HG02798 (cell line): ENCODE measurements around the gene IL4I1.

ENCODE experiments used
- ATAC-seq: cut with Tn5 transposase; IDR thresholded peaks from one replicate; pipeline ENCODE4 v1.9.1; 2021; ENCODE audit warnings: mild to moderate bottlenecking; ENCODE audit not compliant: unreplicated experiment, poor library complexity

Gene IL4I1

DNA sequence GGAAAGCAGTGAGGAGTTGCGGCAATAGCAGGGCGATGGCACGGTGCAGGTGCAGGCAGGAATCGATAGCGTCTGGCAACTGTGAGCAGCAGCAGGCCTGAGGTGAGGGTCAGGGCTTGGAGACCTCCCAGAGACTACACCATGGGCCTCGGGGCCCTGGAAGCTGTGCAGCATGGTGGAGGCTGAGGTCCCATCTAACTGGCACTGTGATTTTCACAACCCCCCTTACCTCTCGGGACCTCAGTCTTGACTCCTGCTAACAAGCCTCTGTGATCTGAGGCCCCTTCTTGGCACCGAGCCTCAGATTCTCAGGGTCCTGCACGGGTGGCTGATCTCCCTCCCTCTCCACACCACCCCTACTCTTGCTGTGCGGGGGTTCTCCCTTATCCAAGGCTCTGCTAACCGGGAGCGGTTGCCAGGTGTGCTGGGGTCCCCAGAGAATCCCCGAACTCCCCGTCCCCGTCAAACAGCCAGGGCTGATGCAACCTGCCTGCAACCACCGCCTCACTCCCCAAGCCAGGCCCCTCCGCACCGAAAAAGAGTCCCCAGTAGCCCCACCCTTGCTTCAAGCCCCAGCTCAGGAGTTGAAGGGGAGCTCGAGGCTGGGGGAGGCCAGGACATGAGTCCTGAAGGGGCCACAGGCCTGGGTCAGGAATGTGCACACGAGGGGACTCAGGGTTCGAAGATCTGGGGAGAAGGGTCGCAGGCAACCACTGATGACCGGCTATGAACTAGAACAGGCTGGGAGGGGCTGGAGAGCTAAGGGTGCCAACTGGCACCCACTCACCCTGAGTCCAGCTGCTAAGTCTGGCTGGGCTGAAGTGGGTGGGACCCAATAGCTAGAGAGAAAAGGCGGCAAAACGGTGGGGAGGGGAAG is 27.6 kb upstream of the IL4I1 start:
- no peak for ATAC-seq

DNA sequence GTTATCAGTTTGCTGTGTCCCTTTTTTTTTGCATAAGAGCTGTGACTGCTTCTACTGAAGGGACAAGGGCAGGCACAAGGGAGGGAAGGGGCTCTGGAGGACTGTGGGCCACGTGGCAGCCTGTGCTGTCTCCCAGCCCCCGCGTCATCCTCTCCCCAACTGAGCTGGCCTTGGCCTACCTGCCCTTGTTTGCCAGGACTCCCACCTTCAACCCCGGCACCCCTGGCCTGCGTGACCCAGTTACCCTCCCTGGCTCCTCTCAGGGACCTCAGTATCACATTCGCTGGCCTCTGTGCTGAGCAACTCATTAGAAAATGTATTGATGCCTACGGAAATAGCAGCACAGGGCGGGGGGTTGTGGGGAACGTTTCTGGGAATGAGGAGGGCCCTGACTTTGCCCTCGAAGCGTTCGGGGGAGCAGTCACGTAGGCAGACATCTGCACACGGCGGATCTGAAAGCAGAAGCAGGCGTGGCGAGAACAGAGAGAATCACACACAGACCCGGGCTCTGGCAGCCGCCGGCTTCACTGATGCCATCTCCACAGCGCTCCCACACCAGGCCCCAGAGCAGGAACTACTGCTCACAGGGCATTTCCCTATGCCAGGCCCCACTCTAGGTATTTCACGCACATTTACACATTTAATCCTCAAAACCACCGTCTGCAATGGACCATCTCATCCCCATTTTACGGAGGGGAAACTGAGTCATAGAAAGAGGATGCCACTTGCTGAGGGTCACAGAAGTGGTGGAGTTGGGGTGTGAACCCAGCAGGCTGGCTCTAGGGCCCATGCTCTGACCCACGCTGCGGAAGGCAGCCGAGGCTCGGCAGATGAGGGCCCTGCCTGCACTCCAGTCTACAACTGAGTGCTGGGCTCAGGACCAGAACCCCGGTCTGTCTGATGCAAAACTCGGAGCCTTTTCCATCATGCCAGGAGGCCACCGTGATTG is 26.6 kb upstream of the IL4I1 start:
- ATAC-seq: no peak

DNA sequence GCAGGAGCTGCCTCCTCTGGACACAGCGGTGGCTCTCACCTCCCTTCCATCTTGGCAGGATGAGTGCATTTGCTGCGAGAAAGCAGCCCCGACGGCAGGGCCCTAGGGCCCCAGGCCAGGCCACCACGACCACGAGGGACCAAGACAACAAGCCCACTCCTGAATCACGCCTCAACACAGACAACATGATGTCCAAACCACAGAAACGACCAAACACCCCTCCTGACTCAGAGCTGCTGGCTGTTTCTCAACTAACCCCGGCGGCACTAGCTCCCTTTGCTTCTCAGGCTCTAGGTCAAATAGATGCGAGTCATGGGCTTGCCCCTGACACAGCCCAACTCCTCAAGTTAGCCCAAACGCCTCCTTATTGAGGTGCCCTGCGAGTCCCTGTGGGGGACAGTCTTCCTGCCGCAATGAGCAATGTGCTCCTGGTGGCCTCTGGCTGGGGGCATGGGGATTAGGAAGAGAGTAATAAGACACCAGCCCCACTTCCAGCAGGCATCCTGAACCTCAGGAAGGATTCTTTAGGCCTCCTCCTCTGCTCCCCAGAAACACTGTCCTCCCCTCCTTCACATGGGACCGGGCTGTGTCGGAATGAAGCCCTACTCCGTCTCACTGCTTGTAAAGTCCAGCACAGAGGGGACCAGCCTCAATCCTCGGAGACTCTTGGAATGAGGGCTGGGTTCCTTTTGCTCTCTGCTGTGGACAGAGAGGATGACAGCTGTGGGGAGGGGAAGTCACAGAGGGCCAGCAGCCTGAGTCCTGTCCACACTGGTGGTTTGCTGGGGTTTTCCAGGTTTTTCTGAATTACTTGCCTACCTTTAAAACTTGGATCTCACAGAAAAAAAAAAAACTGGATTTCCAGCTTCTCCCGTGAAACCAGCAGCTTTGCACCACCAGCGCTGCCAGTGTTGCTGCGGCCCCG is 25.4 kb upstream of the IL4I1 start:
- ATAC-seq: no peak

DNA sequence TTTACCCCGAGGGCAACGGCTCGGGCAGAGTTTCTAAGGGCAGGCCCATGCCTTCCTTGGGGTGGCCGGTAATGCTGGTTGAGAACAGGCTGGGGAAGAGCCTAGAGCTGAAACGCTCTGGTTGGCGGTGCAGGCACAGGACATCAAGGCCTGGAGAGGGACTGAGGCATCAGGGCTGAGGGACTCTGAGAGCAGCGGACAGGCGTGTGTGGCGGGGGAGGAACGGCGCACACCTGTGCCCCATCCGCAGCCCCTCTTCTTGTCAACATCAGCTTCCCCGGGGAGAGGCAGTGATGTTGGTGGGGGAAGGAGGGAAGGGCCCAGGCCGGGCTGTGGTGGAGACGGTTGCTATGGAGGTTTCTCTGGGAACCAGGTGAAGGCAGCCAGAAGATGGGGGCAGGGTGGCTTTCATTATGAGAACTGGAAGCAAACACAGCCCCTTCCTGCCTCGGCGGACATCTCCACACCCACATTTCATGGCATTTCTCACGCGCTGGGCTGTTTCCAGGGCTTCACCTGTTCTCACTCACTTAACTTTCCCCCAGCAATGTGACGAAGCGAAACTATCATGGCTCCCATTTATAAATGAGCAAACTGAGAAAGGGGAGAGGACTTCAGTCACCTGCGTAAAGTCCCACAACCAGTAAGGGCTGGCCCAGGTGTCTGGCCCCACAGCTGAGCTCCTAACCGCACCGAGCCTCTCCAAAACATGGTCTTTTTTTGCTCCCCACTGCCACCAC is 24.1 kb upstream of the IL4I1 start:
- no peak for ATAC-seq

DNA sequence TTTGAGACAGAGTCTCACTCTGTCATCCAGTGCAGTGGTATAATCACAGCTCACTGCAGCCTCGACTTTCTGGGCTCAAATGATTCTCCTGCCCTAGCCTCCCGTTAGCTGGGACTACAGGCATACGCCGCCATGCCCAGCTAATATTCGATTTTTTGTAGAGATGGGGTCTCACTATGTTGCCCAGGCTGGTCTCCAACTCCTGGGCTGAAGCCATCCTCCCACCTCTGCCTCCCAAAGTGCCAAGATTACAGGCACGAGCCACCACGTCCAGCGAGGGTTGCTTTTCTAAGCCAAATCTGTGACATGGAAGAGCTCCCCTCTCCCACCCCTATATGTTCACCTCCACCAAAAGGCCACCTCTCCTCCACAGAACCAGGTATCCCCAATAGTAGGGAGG is 21.4 kb upstream of the IL4I1 start:
- ATAC-seq: no peak

DNA sequence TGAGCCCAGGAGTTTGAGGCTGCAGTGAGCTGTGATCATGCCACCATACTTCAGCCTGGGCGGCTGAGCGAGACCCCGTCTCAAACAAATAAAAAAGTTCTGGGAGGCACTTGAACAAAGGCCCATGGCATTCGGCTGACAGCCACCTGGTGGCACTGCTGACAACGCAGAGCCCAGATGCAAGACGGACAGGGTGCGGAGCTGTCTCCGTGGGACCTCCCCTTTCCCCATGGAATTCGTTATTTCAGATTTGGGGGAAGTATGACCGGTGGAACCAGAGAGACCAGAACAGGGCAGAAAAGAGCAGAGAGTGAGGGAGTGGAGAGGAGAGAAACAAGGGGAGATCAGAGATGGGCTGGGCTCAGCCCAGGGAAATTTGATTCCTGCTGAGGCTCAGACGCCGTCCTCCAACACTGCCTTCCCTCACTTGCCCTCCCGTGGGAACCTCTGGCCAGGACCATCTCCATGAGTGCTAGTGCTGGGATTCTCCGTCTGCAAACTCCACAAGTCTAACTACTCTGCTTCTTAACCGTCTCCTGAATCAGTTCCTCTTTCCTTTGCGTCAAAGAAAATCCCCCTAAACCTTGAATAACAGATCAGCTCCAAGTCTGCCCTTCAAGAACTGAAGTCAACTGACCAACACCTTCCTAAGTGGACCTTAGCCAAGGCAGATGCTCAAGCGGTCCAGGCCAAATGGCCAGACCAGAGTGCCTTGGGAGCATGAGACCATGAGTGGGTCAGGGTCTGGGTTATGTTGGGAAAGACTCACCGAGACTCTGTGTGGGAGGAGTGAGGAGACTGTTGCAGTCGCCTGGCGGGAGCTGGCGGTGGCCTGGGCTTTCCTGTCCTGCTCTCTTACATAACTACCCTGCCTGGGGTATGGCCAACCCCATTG is 20.4 kb upstream of the IL4I1 start:
- ATAC-seq: no peak

DNA sequence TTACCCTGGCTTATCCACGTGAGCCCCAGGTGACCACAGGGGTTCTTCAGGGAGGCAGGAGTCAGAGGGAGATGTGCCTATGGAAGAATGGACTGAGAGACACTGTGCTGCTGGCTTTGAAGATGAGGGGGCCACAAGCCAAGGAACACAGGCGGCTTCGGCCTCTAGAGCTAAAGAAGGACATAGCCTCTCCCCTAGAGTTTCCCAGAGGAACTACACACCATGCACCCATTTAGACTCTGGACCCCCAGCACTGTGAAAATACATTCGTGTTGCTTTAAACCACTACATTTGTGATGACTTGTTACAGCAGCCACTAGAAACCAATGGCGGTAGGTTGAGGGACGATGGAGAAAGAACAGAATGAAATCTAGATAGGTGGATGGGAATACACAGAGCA is 18.6 kb upstream of the IL4I1 start:
- ATAC-seq: no peak

DNA sequence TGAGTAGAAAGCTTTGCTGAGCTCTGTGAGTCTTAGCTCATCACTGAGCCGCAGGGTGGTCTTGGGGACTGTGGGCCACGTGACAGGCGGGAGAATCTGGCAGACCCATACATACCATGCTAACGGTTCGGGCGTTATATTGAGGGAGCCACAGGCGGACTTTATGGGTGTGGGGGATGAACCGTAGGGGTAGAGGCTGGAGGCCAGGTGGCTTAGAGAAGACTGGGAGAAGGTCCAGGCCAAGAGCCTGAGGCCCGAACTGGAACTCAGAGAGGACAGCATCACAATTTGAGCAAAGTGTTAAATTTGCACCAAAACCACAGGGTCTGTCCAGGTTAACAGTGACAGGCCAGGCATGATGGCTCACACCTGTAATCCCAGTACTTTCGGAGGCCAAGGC is 17.0 kb upstream of the IL4I1 start:
- ATAC-seq: no peak

DNA sequence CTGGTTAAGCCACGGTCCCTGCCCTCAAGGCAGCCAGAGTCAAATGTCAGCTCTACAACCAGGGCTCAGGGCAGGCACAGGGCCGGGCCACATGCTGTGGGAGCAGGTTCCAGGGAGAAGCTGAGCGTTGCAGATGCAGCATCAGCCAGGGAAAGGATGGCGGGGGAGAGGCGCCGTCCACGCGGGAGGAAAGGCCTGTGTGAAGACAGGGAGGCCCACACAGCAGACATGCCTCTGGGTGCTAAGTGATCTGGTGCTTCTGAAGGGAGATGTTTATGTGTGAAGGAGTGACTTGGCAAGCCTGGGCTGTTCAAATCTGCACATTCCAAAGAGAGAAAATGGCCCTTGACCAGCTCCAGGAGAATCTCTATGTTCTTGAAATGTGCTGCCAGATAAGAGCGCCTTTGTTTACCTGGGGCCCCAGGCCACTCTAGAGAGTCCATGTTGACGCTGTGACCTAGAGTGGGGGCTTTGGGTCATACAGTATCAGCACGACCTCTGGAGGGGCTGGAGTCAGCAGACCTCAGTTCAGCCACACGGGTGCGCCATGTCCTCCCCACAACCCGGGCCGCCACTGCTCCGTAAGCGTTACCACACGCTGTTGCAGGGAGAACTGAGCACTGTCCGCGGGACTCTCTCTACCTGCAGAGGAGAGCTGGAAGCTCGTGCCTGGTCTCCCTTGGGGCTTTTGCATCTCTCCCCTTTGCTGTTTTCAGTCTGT is 16.4 kb upstream of the IL4I1 start:
- ATAC-seq: no peak

DNA sequence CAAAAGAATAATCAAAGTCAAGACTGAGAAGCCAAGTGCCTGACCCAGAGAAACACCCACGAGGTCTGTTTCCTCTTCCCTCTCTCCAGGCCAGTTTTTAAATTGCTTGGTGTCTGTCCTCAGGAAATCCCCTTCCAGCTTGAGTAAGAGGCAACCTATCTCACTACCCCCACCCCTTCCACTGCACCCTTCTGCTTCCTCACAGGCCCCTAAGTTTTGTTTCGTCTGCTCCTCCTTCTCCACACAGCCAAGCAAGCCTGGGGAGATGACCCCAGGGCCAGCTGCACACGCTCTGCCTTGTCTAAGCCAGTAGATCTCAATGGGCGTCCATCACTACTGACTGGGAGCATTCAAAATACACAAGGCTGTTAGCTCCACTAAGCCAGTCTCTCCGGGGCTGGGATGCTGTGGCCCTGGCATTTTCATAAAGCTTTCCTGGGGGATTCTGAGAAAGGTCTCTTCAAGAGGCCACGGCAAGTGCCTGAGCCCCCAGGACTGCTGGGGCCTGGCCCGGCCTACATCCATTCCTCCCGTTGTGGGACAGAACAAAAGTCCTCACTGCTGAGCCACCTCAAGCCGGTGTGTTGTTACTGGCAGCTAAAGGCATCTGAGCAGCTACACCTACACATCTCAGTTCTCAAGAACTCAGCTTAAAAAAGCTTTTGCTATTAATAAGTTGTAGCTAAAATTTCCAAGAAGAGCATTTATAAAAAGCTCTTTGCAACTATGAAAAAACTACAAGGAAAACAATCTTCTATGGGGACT is 14.9 kb upstream of the IL4I1 start:
- ATAC-seq: peak; percentile 41

DNA sequence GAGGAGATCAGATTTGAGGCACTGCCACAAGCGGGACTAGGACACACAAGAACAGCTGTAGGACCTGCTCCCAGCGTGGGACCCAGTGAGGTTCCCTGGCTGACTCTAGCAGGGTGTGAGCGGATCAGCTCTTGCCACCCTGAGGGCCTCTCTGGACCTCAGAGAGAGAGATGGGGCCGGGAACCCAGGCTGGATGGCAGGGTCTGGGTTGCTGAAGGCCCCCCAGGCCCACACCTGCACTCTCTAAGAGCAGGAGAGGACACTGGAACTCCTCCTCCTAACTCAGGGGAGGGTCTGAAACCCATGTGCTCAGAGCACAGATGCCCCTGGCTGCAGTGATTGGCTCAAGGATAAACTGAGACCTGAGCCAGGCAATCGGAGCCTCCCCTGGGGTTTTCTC is 13.5 kb upstream of the IL4I1 start:
- no peak for ATAC-seq

DNA sequence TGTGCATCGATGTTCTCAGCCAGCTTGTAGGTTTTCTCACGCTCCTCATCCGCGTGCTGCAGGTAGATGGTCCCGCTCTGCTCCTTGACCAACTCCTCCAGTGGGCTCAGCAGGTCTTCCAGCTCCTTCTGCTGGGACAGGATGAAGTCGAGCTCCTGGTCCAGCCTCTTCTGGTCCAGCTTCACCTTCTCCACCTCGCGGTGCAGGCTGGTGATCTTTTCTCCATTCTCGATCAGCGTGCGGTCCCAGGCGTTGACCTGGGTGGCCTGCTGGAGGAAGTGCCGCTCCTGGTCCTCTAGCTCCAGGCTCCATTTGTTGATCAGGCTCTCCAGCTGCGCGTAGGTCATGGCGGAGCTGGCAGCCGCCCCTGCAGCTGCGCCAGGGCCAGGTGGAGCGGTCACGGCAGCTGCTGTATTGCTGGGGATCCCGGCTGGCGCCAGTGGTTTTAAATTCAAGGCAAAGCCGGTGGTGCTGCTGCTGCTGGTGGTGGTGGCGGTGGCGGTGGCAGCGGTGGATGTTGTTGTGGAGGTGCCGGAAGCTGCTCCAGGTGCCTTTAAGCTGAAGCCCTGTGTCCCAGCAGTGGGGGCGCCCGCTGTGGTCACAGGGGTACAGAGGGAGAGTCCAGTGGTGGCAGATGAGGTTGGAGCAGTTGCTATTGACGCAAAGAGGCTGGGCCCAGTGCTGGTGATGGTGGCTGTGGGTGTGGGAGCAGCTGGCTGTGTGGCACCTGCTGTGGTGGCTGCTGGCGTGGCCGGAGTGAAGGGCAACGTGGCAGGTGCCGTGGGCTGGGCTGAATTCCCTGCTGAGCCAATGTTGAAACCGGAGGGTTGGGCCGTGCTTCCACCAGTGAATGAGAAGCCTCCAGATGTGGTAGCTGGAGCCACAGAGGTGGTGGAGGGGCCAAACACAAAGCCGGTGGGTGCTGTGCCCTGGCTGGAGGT is 12.1 kb upstream of the IL4I1 start:
- ATAC-seq: no peak

DNA sequence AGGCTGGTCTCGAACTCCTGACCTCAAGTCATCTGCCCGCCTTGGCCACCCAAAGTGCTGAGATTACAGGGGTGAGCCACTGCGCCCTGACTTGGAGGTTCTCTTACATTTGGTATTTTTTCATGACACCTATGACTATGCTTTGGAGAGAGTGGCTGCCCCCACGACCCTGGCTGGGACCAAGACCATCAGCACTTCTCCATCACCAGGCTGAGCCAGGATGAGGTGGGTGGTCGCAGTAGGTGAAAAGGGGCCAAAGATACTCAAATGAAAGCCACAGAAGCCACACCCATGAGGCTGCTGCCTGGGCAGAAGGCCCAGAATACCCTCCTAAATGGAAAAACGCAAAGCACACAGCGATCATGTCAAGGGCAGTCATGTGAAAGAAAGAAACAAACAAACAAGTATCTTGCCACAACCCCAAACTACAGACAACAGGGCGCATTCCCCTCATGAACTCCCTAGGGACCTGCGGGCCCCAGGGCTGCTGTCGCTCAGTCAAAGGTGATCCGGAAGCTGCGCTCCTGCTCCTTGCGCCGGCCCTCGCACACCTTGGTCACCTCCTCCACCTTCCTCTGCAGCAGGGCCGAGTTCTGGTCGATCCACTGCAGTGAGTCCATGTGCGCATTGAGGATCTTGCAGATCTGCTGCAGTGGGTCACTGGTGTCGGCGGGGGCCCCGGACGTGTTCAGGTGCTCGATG is 11.2 kb upstream of the IL4I1 start:
- ATAC-seq: peak; percentile 41

DNA sequence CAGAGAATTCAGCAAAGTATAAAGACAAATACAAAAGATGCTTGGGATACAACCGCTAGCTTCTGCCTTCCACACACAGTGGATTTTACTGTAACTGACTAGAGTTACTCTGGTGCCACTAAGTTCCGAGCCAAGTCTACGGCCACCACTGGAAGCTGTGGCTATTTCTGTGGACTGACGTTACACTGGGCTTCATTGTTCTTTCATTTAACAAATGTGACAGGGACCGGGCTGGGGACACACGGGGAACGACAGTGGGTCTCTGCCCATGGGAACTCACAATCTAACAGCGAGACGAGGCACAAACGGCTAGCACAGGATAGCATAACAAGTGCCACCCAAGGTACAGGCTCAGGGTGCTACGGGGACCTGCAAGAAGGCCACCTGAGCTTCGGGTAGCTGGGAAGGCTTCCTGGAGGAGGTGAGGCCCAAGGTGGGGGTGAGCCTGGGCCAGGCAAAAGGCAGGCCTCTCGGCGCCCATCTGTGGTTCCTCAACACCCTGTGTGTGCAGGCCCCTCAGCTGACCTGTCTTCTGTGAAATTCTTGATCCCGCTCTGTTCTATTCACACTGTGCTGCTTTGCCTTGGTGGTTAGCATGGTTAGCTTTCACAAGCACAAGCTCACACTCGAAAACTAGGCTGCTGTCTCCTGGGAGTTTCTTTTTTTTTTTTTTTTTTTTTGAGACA is 10.3 kb upstream of the IL4I1 start:
- no peak for ATAC-seq

DNA sequence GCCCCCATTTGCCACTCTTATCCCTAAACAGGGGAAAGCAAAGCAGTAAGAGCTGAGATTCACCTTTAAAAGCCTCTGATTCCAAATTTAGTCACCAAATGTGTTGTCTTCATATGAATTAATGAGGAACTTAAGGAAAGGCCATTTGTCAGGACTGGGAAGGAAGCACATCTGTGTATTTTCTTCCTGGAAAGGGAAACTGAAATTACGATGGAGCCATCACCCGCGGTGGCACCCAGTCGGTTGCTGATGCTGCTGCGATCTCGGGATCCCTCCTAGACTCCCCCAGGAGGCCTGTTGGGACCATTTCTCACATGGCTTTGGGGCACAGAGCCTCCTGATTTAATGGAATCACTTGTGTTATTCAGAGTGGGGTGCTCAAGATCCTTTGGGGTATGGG is 7.4 kb upstream of the IL4I1 start:
- ATAC-seq: no peak
